ENCODE data around the gene SLC22A23. TPM values are rescaled to one million over a fixed set of nuclear protein-coding genes. Genes with fewer than 3 reads are reported as not detected.

The SLC22A23 gene
- total and polyA plus RNA-seq, 5 experiments from 2014 or later: 0.36 to 5.6 (median 2.8) TPM

DNA sequence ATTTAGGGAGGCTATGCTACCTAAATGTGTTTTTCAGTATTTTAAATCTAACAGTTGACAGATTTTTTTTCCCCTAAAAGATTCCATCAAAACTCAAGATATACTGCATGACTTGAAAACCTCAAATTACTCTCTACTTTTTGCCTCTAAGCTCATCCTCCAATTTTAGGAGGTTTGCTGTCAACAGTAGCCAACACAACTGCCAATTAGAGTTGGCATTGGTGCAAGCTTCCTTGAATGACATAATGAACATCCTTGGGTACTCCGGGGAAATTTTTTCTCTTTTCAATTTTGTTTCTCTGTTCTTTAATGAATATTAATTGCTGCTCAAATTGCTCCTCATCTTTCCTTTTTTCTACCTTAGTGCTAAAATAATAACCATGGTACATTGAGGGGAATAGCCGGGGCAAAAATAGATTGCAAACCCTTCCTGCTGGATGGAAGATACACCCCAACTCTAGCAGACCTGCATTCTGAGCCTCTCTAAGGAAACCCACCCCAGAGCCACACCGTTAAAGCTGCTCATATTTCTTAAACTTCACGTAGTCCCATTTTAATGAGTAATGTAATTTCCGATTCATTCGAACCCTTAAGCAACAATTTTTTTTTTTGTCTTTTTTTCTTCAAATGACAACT lies 34.3 kb downstream of the SLC22A23 start:
- peaks cover 0 to 15% (median 0%) of the 10 kb centered on the region in 5 donors for H3K27me3 Mint-ChIP-seq
- DNase-seq (no peak), ATAC-seq (no peak)
- no peak overlapping the region for H3K27ac Mint-ChIP-seq
- H3K4me3 Mint-ChIP-seq: no peak overlapping the region
- H3K4me1 Mint-ChIP-seq: peaks cover 0 to 7% (median 0%) of the 10 kb centered on the region in 4 donors
- no peaks in the 10 kb centered on the region for H3K9me3 Mint-ChIP-seq
- POLR2A ChIA-PET: no interaction called here
- peaks cover 0 to 2% (median 0%) of the 10 kb centered on the region in 3 donors for H3K36me3 Mint-ChIP-seq

DNA sequence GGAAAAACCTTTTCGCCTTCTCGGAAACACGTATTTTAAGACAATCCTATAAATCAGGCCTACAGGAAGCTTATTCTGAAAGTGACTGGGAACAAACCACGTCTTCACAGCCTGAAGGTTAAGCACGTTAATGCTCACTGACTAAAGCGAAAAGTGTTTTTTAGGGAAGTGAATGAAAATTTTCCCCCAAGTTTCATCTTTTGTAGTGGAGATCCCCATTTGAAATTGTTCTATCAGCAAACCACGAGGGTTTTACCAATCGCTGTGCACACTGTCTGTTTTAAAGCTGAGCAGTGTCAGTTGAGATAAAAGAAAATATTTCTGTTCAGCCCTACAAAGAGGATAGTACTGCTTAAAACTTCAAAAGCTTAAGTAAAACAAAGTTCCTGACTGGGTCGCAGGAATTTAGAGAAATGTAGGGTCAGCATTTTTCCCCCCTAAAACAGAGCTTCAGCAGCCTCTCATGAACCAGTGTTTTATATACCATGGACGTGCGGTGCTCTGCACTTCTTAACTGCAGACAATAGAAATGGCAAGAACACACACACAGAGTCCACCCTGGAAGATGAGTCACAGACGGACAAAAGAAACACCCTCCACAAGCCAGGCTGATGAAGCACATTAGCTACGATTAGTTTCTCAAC lies 34.9 kb downstream of the SLC22A23 start:
- Mint-ChIP-seq H3K4me3 (no peak overlapping the region), H3K27me3 (peaks cover 0 to 15% (median 0%) of the 10 kb centered on the region in 5 donors), H3K4me1 (peaks cover 0 to 7% (median 0%) of the 10 kb centered on the region in 4 donors), H3K9me3 (no peaks in the 10 kb centered on the region), H3K27ac (no peak overlapping the region), H3K36me3 (peaks cover 0 to 2% (median 0%) of the 10 kb centered on the region in 3 donors)
- POLR2A ChIA-PET: no interaction called here
- DNase-seq (no peak), ATAC-seq (no peak)

DNA sequence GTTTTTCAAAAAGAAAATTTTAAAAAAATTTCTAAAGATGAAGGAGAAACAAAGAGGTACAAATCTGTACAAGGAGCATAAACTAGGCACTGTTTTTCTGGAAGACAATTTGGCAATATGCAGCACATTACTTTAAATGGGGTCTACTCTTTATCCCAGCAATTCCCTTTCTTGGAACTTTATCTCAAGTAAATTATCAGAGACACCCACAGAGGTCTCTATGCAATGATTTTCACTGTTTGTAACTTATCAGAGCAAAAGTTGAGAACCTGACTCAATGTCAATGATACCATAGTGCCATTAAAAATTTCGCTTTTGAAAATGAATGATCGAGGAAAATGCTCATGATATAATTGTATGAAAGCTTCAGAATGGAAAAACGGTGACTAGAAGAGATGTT lies 35.7 kb downstream of the SLC22A23 start:
- Mint-ChIP-seq H3K9me3 (no peaks in the 10 kb centered on the region), H3K27ac (no peak overlapping the region), H3K4me1 (peaks cover 0 to 7% (median 0%) of the 10 kb centered on the region in 4 donors), H3K27me3 (peaks cover 0 to 13% (median 0%) of the 10 kb centered on the region in 5 donors), H3K4me3 (no peak overlapping the region), H3K36me3 (no peaks in the 10 kb centered on the region)
- no peak for DNase-seq
- POLR2A ChIA-PET: no interaction called here
- no peak for ATAC-seq

DNA sequence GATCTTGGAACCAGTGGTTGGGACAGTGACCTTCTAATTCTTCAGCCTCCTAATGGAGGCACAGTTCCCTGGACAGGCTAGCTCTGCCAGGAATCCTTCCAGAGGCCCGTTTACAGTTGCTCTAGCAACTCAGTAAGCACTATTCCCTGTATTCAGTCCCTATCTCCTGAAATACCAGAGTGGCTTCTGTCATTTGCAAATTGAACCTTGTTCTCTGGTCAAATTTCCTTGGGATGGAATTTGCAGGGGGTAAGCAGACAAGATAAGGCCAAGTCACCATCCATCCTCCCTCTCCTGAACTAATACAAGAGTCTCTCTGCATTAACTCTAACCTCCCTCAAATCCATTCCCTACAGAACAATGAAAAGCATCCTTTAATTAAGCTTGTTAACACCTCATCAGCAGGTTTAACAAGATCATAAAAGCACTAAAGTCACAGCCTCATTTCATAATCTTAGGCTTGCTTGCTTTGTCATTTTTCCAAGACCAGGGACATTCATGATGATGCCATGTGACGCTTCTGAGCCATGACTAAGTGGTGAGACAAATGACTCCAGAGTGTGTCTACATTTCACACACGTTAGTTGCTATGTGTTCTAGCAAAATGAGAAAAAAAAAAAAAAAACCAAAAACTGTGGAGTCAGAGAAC lies 37.1 kb downstream of the SLC22A23 start:
- peaks cover 0 to 13% (median 0%) of the 10 kb centered on the region in 5 donors for H3K27me3 Mint-ChIP-seq
- ATAC-seq (no peak), DNase-seq (no peak)
- H3K9me3 Mint-ChIP-seq: no peaks in the 10 kb centered on the region
- POLR2A ChIA-PET: no interaction called here
- no peak overlapping the region for H3K4me3 Mint-ChIP-seq
- peak overlapping the region in 1 of 10 donors; percentile 81 for H3K27ac Mint-ChIP-seq
- H3K36me3 Mint-ChIP-seq: no peaks in the 10 kb centered on the region
- H3K4me1 Mint-ChIP-seq: peaks cover 4 to 14% (median 5%) of the 10 kb centered on the region in 4 donors

DNA sequence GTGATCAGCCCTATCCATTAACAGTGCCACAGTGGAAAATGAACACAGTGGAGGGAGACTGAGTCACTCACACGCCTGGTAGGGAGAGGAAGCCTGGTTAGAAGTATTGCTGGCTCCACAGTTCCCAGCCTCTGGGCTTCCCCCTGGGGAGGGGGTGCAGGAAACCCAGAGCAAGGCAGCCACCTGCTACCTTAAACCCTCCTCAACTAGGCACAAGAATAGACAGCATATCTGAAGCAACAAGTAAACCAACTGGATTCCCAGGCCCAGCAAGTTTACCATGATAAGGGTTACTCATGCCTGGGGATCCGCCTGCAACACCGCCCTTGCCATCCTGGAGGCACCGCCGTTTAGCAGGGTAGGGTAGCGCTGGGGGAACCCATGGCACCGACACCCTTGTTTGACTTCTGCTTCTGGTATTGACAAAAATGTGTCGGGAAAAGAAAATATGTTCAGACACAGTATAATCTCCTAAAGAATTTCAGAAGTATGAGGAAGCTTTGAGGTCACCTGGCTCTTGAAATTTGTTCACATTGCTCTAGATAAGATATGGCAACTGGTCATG lies 38.3 kb downstream of the SLC22A23 start:
- Mint-ChIP-seq H3K27ac (no peak overlapping the region), H3K4me3 (no peak overlapping the region), H3K36me3 (no peaks in the 10 kb centered on the region), H3K4me1 (peaks cover 6 to 17% (median 10%) of the 10 kb centered on the region in 4 donors), H3K9me3 (no peaks in the 10 kb centered on the region), H3K27me3 (peaks cover 0 to 13% (median 0%) of the 10 kb centered on the region in 5 donors)
- ATAC-seq: no peak
- POLR2A ChIA-PET: no interaction called here
- DNase-seq: no peak

DNA sequence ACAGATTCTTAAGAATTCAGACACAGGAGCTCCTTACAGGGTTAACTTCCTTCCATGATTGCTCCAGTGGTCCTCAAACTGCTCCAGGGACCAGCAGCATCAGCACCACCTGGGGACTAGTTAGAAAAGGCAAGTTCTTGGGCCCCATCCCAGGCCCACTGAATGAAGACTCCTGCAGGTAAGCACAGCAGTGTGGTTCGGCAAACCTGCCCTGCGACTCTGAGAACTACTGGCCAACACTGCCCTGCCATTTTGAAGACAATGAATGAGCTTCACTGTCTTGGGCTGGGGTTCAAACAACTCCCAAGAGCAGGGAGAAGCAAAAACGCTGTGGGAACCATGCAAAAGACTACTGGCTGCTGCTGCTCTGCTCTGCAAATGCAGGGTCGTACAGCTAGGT lies 39.4 kb downstream of the SLC22A23 start:
- Mint-ChIP-seq H3K4me3 (no peak overlapping the region), H3K27ac (no peak overlapping the region), H3K9me3 (no peaks in the 10 kb centered on the region), H3K27me3 (peaks cover 0 to 6% (median 0%) of the 10 kb centered on the region in 5 donors), H3K4me1 (peaks cover 6 to 17% (median 10%) of the 10 kb centered on the region in 4 donors), H3K36me3 (peaks cover 0 to 5% (median 0%) of the 10 kb centered on the region in 3 donors)
- no peak for DNase-seq
- POLR2A ChIA-PET: interaction anchor here (1.5 kb wide), 1 partner anchor 25 kb away, joined by 3 read pairs; no protein-coding TSS in a partner anchor
- no peak for ATAC-seq

DNA sequence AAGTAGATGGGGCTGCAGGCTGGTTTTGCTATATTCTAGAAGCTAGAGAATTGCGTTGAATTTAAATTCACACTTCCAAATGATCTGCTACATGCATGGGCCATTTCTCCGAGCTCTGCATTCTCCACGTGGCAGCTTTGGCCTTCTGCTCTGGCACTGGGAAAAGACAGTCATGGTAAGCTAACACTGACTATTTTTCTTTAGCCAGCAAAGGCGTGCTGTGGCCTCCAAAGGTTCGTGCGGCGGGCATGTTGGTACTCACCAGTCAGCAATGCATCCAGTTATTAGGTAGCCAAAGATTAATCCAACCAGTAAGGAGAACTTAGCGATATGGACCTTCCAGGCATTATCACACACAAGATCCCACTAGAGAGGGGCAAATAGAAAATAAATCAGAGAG lies 41.4 kb downstream of the SLC22A23 start:
- no peak for ATAC-seq
- Mint-ChIP-seq H3K36me3 (peaks cover 0 to 8% (median 0%) of the 10 kb centered on the region in 3 donors), H3K4me1 (peaks cover 11 to 24% (median 15%) of the 10 kb centered on the region in 4 donors), H3K9me3 (no peaks in the 10 kb centered on the region), H3K27me3 (no peaks in the 10 kb centered on the region), H3K27ac (peak overlapping the region in 1 of 10 donors; percentile 11), H3K4me3 (no peak overlapping the region)
- POLR2A ChIA-PET: no interaction called here
- no peak for DNase-seq

DNA sequence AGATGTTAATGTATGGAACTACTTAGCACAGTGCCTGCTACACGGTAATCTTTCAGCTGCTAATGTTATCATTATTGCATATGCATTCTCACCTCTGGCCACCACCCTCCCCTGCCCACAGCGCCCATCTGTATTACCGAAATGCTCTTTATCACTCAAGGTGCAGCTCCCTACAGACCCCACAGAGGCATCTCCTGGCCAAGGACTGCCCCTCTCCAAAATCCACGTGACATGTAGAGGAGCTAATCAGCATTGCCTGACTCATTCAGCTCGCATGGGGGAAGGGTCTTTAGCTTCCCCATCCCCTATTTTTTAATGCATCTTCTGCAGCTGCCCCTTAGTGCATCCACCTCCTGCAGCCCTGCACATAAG lies 41.8 kb downstream of the SLC22A23 start:
- POLR2A ChIA-PET: no interaction called here

DNA sequence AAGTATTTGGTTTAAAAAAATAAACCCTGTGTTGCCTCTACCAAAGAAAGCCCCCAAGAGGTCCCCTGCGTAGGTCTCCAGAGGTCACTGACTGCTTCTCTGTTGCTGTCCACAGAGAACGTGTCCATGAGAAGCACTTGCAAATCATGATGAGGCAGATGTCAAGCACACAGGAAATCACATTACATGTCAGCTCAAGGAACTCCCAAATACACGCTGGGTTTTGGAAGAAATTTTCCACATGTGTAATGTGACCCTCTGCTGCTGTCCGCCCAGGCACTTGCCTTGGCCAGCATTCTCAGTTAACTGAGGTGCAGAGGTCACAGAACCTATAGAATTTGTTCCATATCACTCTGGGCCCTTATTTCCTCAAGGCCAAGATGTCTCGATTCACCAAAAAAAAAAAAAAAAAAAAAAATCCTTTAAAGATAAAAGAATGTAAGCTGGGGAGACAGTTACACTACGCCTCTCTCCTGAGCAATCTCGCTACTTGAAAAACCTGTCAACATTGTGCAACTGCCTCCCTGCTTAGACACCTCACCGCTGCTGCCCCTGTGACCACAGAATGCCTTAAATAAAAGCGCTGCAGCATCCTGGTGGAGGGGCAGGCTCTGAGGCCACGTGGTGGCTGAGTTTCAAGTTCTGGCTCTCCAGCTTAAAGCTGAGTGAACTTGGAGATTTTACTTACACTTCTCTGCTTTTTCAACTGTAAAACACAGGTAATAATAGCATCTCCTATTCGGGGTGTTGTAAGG lies 42.3 kb downstream of the SLC22A23 start:
- H3K36me3 Mint-ChIP-seq: peaks cover 0 to 8% (median 0%) of the 10 kb centered on the region in 3 donors
- POLR2A ChIA-PET: no interaction called here

More for the DNA sequence above, 41.8 kb downstream of the SLC22A23 start:
- H3K36me3 Mint-ChIP-seq: peaks cover 0 to 8% (median 0%) of the 10 kb centered on the region in 3 donors
- H3K4me3 Mint-ChIP-seq: no peak overlapping the region
- no peak for DNase-seq
- H3K9me3 Mint-ChIP-seq: no peaks in the 10 kb centered on the region
- no peaks in the 10 kb centered on the region for H3K27me3 Mint-ChIP-seq
- peak overlapping the region in 3 of 10 donors; percentile 7 to 29 (median 11) for H3K27ac Mint-ChIP-seq
- no peak for ATAC-seq
- H3K4me1 Mint-ChIP-seq: peaks cover 11 to 24% (median 15%) of the 10 kb centered on the region in 4 donors

DNA sequence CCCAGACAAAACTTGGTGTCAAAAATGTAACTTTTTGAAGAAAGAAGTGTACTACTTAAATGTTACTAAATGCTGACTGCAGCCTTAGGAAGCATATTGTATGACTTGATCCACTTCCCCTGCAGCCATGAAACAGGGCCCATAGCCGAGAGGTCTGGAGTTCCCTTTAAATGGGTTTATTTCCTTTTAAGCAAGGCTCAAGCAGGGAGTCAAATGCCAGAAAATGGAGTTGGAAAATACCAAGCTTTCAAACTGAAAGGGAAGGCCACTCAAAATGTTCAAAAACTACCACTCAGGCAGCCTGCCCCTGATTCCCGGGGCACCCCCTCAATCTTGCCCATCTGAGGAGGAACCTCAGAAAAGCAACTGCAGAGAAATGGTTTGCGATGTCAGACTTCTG lies 43.3 kb downstream of the SLC22A23 start:
- H3K27me3 Mint-ChIP-seq: no peaks in the 10 kb centered on the region
- no peaks in the 10 kb centered on the region for H3K9me3 Mint-ChIP-seq
- DNase-seq (no peak), ATAC-seq (no peak)
- H3K36me3 Mint-ChIP-seq: peaks cover 0 to 14% (median 5%) of the 10 kb centered on the region in 3 donors
- peak overlapping the region in 1 of 10 donors; percentile 10 for H3K4me3 Mint-ChIP-seq
- H3K4me1 Mint-ChIP-seq: peaks cover 11 to 24% (median 15%) of the 10 kb centered on the region in 4 donors
- H3K27ac Mint-ChIP-seq: no peak overlapping the region
- POLR2A ChIA-PET: no interaction called here

More for the DNA sequence above, 42.3 kb downstream of the SLC22A23 start:
- H3K9me3 Mint-ChIP-seq: no peaks in the 10 kb centered on the region
- peak in 6 of 10 donors; percentile 7 to 43 (median 24) for DNase-seq
- H3K27ac Mint-ChIP-seq: peak overlapping the region in 4 of 10 donors; percentile 7 to 52 (median 36)
- ATAC-seq: peak; percentile 70 to 84
- H3K27me3 Mint-ChIP-seq: no peaks in the 10 kb centered on the region
- peak overlapping the region in 1 of 10 donors; percentile 8 for H3K4me3 Mint-ChIP-seq
- H3K4me1 Mint-ChIP-seq: peaks cover 11 to 24% (median 15%) of the 10 kb centered on the region in 4 donors

DNA sequence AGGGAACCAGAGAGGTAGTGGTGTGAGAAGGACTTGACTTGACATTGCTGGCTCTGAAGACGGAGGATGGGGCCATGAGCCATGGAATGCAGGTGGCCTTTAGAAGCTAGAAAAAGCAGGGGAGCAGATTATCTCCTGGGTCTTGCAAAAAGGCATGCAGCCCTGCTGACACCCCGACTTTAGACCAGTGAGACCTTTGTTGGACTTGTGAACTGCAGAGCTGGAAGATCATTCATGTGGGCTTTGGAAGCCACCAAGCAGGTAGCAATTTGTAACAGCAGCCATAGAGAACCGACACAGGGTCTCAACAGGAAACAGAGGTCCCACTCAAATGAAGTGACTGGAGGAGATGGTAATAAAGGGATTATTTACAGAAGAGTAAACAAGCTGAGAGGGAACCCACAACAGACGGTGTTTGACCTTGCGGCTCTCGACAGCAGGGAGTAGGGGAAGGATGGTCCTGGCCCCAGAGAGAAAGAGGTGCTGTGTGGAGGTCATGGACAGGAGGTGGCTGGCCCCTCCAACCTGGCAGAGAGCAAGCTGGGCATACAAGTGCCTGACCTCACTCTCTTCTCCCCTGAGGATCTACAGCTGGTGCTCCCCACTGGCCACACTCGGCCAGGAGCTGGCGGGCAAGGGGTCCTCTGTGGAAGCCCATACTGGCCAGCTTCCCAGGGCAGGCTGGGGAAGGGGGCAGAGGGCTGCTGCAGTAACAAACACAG lies 43.9 kb downstream of the SLC22A23 start:
- H3K27ac Mint-ChIP-seq: peak overlapping the region in 1 of 10 donors; percentile 65
- no peaks in the 10 kb centered on the region for H3K9me3 Mint-ChIP-seq
- H3K4me1 Mint-ChIP-seq: peaks cover 11 to 24% (median 15%) of the 10 kb centered on the region in 4 donors
- POLR2A ChIA-PET: no interaction called here
- no peak overlapping the region for H3K4me3 Mint-ChIP-seq
- peaks cover 0 to 14% (median 7%) of the 10 kb centered on the region in 3 donors for H3K36me3 Mint-ChIP-seq
- ATAC-seq (no peak), DNase-seq (no peak)
- no peaks in the 10 kb centered on the region for H3K27me3 Mint-ChIP-seq

Data from naive thymus-derived CD8-positive, alpha-beta T cell (primary cell).